ENCODE measurements around the gene LY86.

Gene LY86

GRCh38 chr6:6681075-6681849 lies 92.7 kb downstream of the LY86 start:
- Histone ChIP-seq H3K27me3 (ENCODE audit: control insufficient read depth, insufficient read depth, low read length) (no peaks in the 10 kb centered on the region), H3K4me3 (ENCODE audit: low read length) (no peak overlapping the region), H3K27ac (ENCODE audit: low read length) (no peak overlapping the region), H3K4me1 (ENCODE audit: control insufficient read depth, insufficient read depth, low read length) (peaks cover 7% of the 10 kb centered on the region), H3K36me3 (ENCODE audit: control insufficient read depth, insufficient read depth, low read length) (no peaks in the 10 kb centered on the region), H3K9me3 (ENCODE audit: control insufficient read depth, insufficient read depth, low read length) (no peaks in the 10 kb centered on the region)
- DNase-seq (ENCODE audit: low read depth, low spot score) = no peak
- no CpG with 5 or more reads among the region's 11 CpGs for WGBS (ENCODE audit: insufficient coverage, insufficient read length)

GRCh38 chr6:6682225-6682624 lies 93.7 kb downstream of the LY86 start:
- DNase-seq (ENCODE audit: low read depth, low spot score) = no peak
- no peaks in the 10 kb centered on the region for H3K9me3 ChIP-seq (ENCODE audit: control insufficient read depth, insufficient read depth, low read length)
- no peak overlapping the region for H3K4me3 ChIP-seq (ENCODE audit: low read length)
- H3K27ac ChIP-seq (ENCODE audit: low read length) = no peak overlapping the region
- WGBS (ENCODE audit: insufficient coverage, insufficient read length) = no CpG with 5 or more reads among the region's 3 CpGs
- no peaks in the 10 kb centered on the region for H3K27me3 ChIP-seq (ENCODE audit: control insufficient read depth, insufficient read depth, low read length)
- H3K36me3 ChIP-seq (ENCODE audit: control insufficient read depth, insufficient read depth, low read length) = no peaks in the 10 kb centered on the region
- peaks cover 5% of the 10 kb centered on the region for H3K4me1 ChIP-seq (ENCODE audit: control insufficient read depth, insufficient read depth, low read length)

GRCh38 chr6:6683969-6684833 lies 95.7 kb downstream of the LY86 start:
- H3K9me3 ChIP-seq (ENCODE audit: control insufficient read depth, insufficient read depth, low read length) = no peaks in the 10 kb centered on the region

GRCh38 chr6:6685249-6686040 lies 96.9 kb downstream of the LY86 start:
- no peak overlapping the region for H3K27ac ChIP-seq (ENCODE audit: low read length)
- H3K27me3 ChIP-seq (ENCODE audit: control insufficient read depth, insufficient read depth, low read length) = no peaks in the 10 kb centered on the region
- DNase-seq (ENCODE audit: low read depth, low spot score) = no peak
- no peaks in the 10 kb centered on the region for H3K36me3 ChIP-seq (ENCODE audit: control insufficient read depth, insufficient read depth, low read length)
- no CpG with 5 or more reads among the region's 12 CpGs for WGBS (ENCODE audit: insufficient coverage, insufficient read length)
- H3K4me1 ChIP-seq (ENCODE audit: control insufficient read depth, insufficient read depth, low read length) = no peaks in the 10 kb centered on the region; the same call in 1 of the 2 replicates
- no peaks in the 10 kb centered on the region for H3K9me3 ChIP-seq (ENCODE audit: control insufficient read depth, insufficient read depth, low read length)
- no peak overlapping the region for H3K4me3 ChIP-seq (ENCODE audit: low read length)

More at GRCh38 chr6:6683969-6684833, 95.7 kb downstream of the LY86 start:
- no peak for DNase-seq (ENCODE audit: low read depth, low spot score)
- Histone ChIP-seq H3K27me3 (ENCODE audit: control insufficient read depth, insufficient read depth, low read length) (no peaks in the 10 kb centered on the region), H3K4me3 (ENCODE audit: low read length) (no peak overlapping the region), H3K36me3 (ENCODE audit: control insufficient read depth, insufficient read depth, low read length) (no peaks in the 10 kb centered on the region), H3K4me1 (ENCODE audit: control insufficient read depth, insufficient read depth, low read length) (no peaks in the 10 kb centered on the region; the same call in 1 of the 2 replicates), H3K27ac (ENCODE audit: low read length) (no peak overlapping the region)
- WGBS (ENCODE audit: insufficient coverage, insufficient read length) = 100% methylated on average over 2 of the region's 13 CpGs

GRCh38 chr6:6686176-6686575 lies 97.7 kb downstream of the LY86 start:
- Histone ChIP-seq H3K27me3 (ENCODE audit: control insufficient read depth, insufficient read depth, low read length) (no peaks in the 10 kb centered on the region), H3K36me3 (ENCODE audit: control insufficient read depth, insufficient read depth, low read length) (no peaks in the 10 kb centered on the region), H3K9me3 (ENCODE audit: control insufficient read depth, insufficient read depth, low read length) (no peaks in the 10 kb centered on the region), H3K4me1 (ENCODE audit: control insufficient read depth, insufficient read depth, low read length) (no peaks in the 10 kb centered on the region; the same call in 1 of the 2 replicates), H3K4me3 (ENCODE audit: low read length) (no peak overlapping the region), H3K27ac (ENCODE audit: low read length) (no peak overlapping the region)
- no peak for DNase-seq (ENCODE audit: low read depth, low spot score)
- no CpG with 5 or more reads among the region's 7 CpGs for WGBS (ENCODE audit: insufficient coverage, insufficient read length)

- Histone ChIP-seq H3K27me3 (ENCODE audit: control insufficient read depth, insufficient read depth, low read length) (no peaks in the 10 kb centered on the region), H3K9me3 (ENCODE audit: control insufficient read depth, insufficient read depth, low read length) (no peaks in the 10 kb centered on the region), H3K4me1 (ENCODE audit: control insufficient read depth, insufficient read depth, low read length) (no peaks in the 10 kb centered on the region; the same call in 1 of the 2 replicates), H3K36me3 (ENCODE audit: control insufficient read depth, insufficient read depth, low read length) (no peaks in the 10 kb centered on the region), H3K4me3 (ENCODE audit: low read length) (peak overlapping the region; percentile 25; the same call in 1 of the 2 replicates), H3K27ac (ENCODE audit: low read length) (no peak overlapping the region)
- WGBS (ENCODE audit: insufficient coverage, insufficient read length) = no CpG with 5 or more reads among the region's 26 CpGs
- DNase-seq (ENCODE audit: low read depth, low spot score) = peak; percentile 81
These were observed 98.5 kb downstream of the LY86 start for GRCh38 chr6:6686748-6687601.

GRCh38 chr6:6688283-6688682 lies 99.8 kb downstream of the LY86 start:
- no peak for DNase-seq (ENCODE audit: low read depth, low spot score)
- H3K27ac ChIP-seq (ENCODE audit: low read length) = no peak overlapping the region
- H3K27me3 ChIP-seq (ENCODE audit: control insufficient read depth, insufficient read depth, low read length) = no peaks in the 10 kb centered on the region
- no peaks in the 10 kb centered on the region for H3K9me3 ChIP-seq (ENCODE audit: control insufficient read depth, insufficient read depth, low read length)
- no CpG with 5 or more reads among the region's 1 CpG for WGBS (ENCODE audit: insufficient coverage, insufficient read length)
- no peaks in the 10 kb centered on the region for H3K36me3 ChIP-seq (ENCODE audit: control insufficient read depth, insufficient read depth, low read length)
- H3K4me3 ChIP-seq (ENCODE audit: low read length) = no peak overlapping the region
- no peaks in the 10 kb centered on the region; the same call in 1 of the 2 replicates for H3K4me1 ChIP-seq (ENCODE audit: control insufficient read depth, insufficient read depth, low read length)

GRCh38 chr6:6688951-6689350 lies 100.4 kb downstream of the LY86 start:
- no peaks in the 10 kb centered on the region; the same call in 1 of the 2 replicates for H3K4me1 ChIP-seq (ENCODE audit: control insufficient read depth, insufficient read depth, low read length)
- no peak overlapping the region for H3K4me3 ChIP-seq (ENCODE audit: low read length)
- H3K36me3 ChIP-seq (ENCODE audit: control insufficient read depth, insufficient read depth, low read length) = no peaks in the 10 kb centered on the region
- H3K27ac ChIP-seq (ENCODE audit: low read length) = no peak overlapping the region
- no peak for DNase-seq (ENCODE audit: low read depth, low spot score)
- no peaks in the 10 kb centered on the region for H3K9me3 ChIP-seq (ENCODE audit: control insufficient read depth, insufficient read depth, low read length)
- no CpG with 5 or more reads among the region's 1 CpG for WGBS (ENCODE audit: insufficient coverage, insufficient read length)
- H3K27me3 ChIP-seq (ENCODE audit: control insufficient read depth, insufficient read depth, low read length) = no peaks in the 10 kb centered on the region

GRCh38 chr6:6689400-6690143 lies 101.1 kb downstream of the LY86 start:
- WGBS (ENCODE audit: insufficient coverage, insufficient read length) = no CpG with 5 or more reads among the region's 2 CpGs
- Histone ChIP-seq H3K9me3 (ENCODE audit: control insufficient read depth, insufficient read depth, low read length) (no peaks in the 10 kb centered on the region), H3K27me3 (ENCODE audit: control insufficient read depth, insufficient read depth, low read length) (no peaks in the 10 kb centered on the region), H3K27ac (ENCODE audit: low read length) (no peak overlapping the region), H3K4me3 (ENCODE audit: low read length) (no peak overlapping the region), H3K4me1 (ENCODE audit: control insufficient read depth, insufficient read depth, low read length) (peaks cover 3% of the 10 kb centered on the region; the same call in 1 of the 2 replicates), H3K36me3 (ENCODE audit: control insufficient read depth, insufficient read depth, low read length) (no peaks in the 10 kb centered on the region)
- no peak for DNase-seq (ENCODE audit: low read depth, low spot score)

All from iPS DF 6.9 (cell line).